ENCODE data around the gene IFNE.

Gene IFNE

DNA sequence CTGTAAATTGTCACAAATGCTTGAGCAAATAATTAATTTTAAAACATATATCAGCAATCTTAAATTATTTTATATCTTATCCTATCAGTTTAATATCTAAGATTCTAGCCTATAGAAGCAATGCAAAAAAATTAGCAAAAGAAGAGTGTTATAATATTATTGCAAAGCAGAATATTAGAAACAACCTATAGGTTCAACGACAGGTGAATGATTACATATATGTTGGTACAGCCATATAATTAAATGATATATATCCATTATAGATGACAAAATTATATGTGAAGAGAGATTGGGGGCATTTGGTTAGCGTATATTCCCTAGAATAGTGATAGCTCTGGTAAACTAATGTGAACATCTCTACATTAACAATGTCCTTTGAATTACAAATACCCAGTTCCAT, at the start of gene IFNE:
IFNE (minus strand) TSS at position 101 of the 400 bp plus-strand sequence. CDS start 619 bp downstream, outside the sequence.
- DNase-seq = no peak

DNA sequence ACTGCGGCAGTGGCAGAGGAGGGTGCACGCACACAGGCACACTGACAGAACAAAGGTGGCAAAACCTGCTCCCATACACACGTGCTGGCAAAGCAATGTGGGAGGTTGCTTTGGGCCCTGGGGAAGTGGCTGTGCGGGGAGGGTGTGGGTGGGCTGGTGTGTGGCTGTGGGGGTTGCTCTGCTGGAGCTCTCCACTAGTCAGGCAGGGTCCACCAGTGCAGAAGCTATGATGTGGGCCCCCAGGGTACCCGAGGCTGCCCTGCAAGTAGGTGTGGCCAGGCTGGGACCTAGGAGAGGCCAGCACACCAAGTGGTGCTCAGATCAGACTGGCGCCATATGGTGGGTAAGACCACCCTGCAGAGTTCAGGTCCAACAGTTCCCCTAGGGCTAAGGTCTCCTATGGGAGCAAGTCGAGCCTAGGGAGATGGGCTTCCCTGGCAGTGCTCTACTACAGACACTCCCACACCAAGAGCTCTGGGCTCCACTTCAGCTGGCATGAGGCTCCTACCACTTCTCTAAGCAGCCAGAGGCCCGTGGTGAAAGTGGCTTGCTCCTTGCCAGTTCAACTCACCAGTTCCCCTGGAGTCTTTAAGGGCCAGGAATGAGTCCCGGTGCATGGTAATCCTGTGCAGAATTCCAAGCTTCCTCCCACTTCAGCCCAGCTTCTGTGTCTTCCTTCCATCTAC, 46.2 kb upstream of the IFNE start:
- no peak for DNase-seq

DNA sequence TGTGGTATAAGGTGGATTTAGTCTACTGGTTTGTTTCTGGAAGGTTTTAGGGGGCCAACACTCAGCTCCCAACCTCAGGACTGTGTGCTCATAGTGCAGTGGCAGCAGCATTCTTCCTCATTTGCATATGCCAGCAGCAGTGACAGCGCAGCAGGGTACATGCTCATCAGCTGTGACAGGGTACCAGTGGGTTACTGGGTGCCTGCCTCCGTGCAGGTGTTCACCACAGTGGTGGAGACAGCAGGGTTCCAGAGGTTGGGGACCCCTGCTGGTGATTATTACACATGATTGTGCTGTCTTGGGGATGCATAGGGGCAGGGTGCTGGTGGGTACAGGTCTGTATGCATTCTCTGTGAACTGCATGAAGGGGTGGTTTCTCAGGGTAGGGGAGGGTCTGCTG, 45.5 kb upstream of the IFNE start:
- no peak for DNase-seq

DNA sequence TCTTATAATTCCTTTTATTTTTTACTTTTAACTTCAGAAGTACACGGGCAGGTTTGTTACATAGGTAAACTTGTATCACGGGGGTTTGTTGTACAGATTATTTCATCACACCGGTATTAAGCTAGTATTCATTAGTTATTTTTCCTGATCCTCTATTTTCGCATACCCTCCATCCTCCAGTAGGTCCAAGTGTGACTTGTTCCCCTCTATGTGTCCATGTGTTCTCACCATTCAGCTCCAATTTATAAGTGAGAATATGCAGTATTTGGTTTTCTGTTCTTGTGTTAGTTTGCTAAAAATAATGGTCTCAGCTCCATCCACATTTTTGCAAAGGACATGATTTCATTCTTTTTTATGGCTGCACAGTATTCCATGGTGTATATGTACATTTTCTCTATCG, 43.1 kb upstream of the IFNE start:
- DNase-seq = no peak

GRCh38 chr9:21524099-21524830, 42.2 kb upstream of the IFNE start:
- no peak for DNase-seq

DNA sequence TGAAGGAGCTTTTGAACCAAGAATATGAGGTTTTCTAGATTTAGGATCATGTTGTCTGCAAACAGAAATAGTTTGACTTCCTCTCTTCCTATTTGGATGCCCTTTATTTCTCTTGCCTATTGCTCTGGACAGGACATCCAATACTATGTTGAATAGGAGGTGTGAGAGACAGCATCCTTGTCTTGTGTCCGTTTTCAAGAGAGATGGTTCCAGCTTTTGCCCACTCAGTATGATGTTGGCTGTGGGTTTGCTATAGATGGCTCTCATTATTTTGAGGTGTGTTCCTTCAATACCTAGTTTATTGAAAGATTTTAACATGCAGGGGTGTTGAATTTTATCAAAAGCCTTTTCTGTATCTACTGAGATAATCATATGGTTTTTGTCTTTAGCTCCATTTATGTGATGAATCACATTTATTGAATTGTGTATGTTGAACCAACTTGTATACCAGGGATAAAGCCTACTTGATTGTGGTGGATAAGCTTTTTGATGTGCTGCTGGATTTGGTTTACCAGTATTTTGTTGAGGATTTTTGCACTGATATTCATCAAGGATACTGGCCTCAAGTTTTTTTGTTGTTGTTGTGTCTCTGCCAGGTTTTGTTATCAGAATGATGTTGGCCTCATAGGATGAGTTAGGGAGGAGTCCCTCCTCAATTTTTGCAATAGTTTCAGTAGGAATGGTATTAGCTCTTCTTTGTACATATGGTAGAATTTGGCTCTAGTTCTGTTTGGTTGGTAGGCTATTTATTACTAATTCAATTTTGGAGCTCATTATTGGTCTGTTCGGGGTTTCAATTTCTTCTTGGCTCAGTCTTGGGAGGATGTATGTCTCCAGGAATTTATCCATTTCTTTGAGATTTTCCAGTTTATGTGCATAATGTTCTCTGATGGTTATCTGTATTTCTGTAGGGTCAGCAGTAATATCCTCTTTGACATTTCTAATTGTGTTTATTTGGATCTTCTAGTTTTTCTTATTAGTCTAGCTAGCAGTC, 41.2 kb upstream of the IFNE start:
- no peak for DNase-seq

DNA sequence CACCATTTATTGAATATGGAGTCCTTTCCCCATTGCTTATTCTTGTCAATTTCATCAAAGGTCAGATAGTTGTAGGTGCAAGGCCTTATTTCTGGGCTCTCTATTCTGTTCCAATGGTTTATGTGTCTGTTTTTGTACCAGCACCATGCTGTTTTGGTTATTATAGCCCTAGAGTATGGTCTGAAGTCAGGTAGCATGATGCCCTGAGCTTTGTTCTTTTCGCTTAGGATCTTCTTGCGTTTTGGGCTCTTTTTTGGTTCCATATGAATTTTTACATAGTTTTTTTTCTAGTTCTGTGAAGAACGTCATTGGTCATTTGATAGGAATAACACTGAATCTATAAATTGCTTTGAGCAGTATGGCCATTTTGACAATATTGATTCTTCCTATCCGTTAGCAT, 40.2 kb upstream of the IFNE start:
- DNase-seq = no peak

DNA sequence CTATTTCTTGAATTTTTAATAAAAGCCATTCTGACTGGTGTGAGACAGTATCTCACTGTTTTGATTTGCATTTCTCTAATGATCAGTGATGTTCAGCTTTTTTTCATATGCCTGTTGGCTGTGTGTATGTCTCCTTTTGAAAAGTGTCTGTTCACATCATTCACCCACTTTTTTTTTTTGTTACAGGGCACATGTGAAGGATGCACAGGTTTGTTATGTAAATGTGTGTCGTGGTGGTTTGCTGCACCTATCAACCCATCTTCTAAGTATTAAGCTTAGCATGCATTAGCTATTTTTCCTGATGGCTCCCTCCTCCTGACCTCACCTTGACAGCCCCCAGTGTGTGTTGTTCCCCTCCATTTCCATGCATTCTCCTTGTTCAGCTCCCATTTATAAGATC, 39.3 kb upstream of the IFNE start:
- no peak for DNase-seq

DNA sequence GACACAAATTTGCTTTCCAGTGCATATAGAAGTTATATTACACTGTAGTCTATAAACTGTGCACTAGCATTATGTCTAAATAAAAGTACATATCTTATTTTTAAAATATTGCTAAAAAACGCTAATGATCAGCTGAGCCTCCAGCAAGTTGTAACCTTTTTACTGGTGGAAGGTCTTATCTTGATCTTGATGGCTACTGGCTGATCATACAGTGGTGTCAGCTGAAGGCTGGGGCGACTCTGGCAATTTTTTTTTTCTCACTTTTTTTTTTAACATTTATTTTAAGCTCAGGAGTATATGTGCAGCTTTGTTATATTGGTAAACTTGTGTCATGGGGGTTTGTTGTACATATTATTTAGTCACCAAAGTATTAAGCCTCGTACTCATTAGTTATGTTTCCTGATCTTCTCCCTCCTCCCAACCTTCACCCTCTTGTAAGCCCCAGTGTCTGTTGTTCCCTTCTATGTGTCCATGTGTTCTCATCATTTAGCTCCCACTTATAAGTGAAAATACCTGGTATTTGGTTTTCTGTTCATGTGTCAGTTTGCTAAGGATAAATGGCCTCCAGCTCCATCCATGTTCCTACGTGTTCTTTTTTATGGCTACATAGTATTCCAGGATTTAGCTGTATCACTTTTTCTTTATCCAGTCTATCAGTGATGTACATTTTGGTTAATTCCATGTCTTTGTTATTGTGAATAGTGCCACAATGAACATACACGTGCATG, 38.6 kb upstream of the IFNE start:
- DNase-seq = no peak

DNA sequence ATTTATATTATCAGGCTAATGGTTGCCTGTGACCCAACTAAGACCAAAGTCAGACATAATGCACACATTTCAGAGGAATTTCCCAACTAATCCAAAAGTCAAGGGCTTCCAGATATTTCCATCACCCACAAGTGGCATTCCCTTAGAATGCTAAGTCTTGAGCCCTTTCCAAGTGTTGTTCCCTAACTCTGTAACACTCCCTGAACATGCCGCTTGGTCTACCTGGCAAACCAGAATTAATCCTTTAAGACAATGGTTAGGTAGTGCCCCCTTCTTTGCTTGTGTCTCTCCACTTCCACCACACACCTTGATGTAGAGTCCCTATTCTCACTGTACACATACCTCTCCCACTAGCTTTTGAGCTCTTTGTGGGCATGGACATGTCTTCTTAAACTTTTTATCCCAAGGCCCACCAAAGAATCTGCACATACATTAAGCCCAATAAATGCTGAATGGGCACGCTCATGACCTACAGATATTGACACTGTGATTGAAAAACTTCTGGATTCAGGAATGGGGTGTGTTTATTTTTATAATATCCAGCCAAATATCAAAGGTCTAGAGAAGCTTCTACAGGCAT, 37.8 kb upstream of the IFNE start:
- no peak for DNase-seq

DNA sequence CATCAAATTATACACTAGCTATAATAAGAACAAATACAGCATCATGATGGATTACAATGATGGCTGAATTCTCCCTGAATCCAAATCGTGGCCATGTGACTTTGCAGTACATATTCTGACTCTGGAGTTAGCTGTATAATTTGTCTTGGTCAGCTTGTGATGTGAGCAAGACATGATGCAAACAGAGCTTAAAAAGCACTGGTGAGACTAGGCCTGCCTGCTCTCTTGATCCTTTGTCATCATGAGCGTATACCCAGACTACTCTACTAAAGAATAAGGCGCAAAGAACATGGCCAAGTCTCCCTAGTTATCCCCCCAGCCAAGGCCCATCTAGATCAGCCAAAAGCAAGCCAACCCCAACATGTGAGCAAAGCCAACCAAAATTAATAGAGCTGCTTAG, 34.7 kb upstream of the IFNE start:
- DNase-seq = no peak

GRCh38 chr9:21513431-21513830, 31.3 kb upstream of the IFNE start:
- no peak for DNase-seq

- DNase-seq = no peak
These were observed 28.7 kb upstream of the IFNE start for GRCh38 chr9:21510806-21511205.

DNA sequence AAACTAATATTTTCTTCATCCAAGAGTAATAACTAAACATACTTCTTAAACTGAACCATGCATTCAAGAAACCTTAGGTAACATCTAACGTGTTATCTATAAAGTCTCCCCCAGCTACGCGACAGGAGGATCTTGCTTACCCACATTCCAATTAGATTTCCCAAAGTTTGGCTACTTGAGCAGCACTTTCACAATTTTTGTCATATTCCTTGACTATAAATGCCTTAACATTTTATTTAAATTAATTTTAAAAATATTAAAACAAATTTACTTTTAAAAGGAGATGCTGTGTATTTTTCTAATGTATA, 25.3 kb upstream of the IFNE start:
- DNase-seq = no peak

DNA sequence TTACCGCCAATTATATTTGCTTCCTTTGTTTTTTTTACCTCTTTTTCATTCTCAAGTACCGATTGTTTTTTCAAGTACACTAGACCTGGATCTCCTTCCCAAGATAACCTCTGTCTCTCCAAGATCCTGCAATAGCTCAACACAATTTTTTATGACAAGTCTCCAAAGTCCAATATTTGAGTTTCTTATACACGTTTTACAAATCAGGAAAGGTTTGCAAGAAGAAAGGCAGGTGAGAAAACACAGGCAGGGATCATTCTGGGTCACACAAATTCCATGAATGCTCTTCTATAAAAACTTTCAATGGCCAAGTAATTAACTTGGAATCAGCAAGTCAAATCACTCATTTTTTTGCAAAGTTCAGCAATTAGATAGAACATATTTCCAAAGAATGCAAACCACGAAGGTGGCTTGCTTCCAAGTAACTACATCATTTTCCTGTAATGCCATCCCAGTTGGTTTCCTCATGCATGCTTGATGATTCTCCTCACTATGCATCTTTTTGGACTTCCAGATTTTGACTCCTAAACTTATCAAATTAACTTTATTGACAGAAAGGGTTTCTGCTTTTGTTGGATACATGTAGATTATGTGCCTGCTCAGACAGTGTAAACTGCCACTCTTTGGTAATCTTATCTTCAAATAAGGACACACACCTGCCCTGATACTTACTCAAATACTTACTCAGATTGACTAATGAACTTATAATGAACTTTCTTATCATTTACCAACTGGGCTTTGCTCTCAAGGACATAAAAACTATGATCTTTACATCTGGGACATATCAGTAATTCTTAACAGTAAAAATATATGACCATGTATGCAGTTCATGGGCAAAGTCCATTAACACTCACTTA, 24.7 kb upstream of the IFNE start:
- no peak for DNase-seq

DNA sequence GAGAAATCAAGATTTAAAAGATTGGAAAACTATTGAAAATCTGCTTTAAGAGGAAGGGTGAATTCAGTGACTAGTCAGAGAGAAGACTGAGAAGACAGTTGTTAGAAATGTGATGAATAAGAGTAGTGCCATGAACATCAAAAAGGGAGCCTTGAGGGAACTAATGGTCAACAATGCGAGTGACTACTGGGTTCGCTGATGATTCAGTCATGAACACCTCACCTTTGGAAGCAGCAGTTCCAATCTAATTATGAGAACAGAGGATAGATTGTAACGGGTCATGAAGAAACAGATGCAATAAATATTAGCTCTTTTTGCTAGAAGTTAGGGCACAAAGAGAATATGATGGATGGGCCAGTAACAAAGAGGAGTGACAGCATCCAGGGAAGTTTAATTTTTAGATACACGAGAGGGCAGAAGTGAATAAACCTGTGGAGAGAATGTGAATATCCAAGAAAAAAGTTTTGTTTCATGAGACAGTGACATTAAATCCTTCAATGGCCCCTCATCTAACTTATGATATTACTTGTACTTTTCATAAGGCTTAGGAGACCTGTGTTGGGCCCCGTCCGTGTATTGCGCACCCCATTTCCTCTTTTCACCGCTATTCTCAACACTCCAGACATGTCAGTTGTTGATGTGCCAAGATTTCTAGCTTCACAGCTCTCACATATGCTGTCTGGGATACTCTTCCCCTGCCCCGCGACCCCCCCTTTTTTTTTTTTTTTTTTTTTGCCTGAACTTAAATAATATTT, 23.5 kb upstream of the IFNE start:
- no peak for DNase-seq

DNA sequence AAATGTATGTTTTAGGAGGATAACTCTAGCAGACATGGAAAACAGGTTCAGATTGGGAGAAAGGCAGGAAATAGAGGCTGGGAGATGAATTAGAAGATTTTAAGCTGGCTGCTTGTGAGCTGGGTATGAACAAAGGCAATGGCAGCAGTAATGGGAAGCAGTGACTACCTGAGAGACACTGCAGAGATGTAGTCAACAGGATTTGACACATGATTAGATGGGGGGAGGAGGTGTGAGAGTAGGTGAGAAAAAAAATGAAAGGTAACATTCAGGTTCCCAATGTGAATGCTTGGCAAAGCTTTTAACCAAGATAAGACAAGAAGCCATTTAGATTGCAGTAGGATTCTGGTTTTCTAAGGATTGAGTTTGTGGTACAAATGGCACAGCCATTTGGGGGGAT, 22.8 kb upstream of the IFNE start:
- no peak for DNase-seq

DNA sequence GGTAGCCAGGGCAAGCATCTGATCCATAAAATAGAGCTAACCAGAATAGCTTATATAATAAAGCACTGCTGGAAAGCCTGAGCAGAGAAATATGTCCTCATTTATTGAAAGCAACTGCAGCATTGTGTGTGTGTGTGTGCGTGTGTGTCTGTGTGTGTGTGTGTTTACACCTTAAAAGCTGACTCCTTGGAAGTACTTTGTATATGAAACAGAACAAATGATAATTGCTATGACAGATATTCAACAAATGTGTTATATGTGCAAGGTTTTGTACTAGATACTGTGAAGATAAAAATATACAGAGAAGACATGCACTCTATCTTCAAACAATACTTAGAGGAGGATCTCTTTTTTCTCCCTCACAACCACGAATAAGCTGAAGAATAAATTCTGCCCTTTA, 22.0 kb upstream of the IFNE start:
- no peak for DNase-seq

DNA sequence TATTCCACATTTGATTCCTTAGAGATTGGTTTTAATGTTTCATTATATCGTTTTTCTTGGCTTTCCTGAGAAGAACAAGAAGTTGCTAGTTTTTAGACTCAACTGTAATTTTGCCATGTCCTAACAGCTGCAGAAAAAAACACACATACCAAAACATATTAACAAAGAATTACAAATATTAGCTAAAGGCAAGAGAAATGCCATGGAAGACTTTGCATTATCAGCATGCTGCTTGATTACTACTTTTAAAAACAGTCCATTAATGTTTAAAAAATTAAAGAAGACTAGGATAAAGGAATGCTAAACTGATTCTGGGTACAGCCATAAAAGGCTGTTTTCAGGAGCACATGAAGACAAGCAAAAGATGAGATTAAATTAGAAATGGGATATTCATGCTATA, 20.5 kb upstream of the IFNE start:
- DNase-seq = no peak

- no peak for DNase-seq
These were observed 17.8 kb upstream of the IFNE start for GRCh38 chr9:21499912-21500311.

GRCh38 chr9:21491756-21492155, 9.6 kb upstream of the IFNE start:
- DNase-seq = no peak

Measured in NCI-H2227 treated with DMSO at 0.1 percent for 48 hours (cell line).